Measurements from ENCODE around the gene UGT1A5.

The UGT1A5 gene

DNA sequence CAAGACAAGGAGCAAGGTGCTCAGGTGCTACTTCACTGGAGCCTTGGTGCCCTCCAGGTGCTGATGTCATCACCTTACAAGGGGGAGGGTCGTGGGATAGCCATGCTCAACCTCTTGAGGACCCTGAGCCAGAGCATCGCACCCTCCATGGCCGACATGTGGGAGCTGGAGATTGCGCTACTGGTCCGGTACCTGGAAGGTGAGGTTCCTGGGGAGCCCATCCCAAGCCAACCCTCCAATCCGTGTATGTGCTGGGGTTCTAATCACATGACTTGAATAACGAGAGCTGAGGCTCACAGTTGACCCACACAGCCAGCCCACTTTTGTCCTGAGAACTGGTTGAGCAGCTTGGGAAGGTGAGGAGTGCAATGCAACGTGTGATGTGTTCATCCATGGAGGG is 91.3 kb downstream of the UGT1A5 start:
- no peaks in the 10 kb centered on the region for H3K27me3 ChIP-seq (ENCODE audit: insufficient read depth, low read length)
- no peaks in the 10 kb centered on the region for H3K9me3 ChIP-seq (ENCODE audit: insufficient read depth, low read depth, low read length)
- H3K4me1 ChIP-seq (ENCODE audit: insufficient read depth, low read length), result no peaks in the 10 kb centered on the region
- H3K27ac ChIP-seq (ENCODE audit: low read length), result no peak overlapping the region
- H3K36me3 ChIP-seq (ENCODE audit: insufficient read depth, low read depth, low read length), result no peaks in the 10 kb centered on the region
- no peak overlapping the region for H3K4me3 ChIP-seq (ENCODE audit: low read length)
- no peak overlapping the region for H3K9ac ChIP-seq (ENCODE audit: low read depth, low read length)

DNA sequence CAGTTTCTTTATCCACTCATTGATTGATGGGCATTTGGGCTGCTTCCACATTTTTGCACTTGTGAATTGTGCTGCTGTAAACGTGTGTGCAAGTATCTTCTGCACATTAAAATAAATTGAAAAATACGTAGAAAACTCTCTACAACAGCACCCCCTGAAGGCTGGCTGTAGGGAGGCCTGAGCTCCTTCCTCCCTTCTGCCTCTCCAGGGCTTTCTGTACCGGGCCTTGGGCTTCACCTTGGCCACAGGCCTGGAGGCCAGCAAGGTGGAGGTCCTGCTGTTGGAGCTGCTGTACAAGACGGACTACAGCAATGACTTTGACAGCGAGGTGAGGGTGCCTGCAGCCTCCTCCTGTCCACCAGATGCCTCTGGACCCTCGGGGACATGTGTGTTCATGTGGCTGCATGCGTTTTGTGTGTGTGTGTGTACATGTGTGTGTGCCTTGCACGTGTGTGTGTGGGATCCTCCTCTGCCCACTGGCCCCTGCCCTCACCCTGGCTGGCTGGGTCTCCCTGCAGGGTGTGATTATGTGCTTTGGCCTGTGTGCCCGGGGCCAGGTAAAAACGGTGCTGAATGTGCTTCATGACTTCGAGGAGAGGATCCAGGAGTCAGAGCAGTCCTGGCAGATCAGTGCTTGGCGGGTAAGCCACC is 94.6 kb downstream of the UGT1A5 start:
- Histone ChIP-seq H3K27ac (ENCODE audit: low read length) (no peak overlapping the region), H3K27me3 (ENCODE audit: insufficient read depth, low read length) (no peaks in the 10 kb centered on the region), H3K4me1 (ENCODE audit: insufficient read depth, low read length) (no peaks in the 10 kb centered on the region), H3K9me3 (ENCODE audit: insufficient read depth, low read depth, low read length) (no peaks in the 10 kb centered on the region), H3K36me3 (ENCODE audit: insufficient read depth, low read depth, low read length) (no peaks in the 10 kb centered on the region), H3K4me3 (ENCODE audit: low read length) (no peak overlapping the region), H3K9ac (ENCODE audit: low read depth, low read length) (no peak overlapping the region)

DNA sequence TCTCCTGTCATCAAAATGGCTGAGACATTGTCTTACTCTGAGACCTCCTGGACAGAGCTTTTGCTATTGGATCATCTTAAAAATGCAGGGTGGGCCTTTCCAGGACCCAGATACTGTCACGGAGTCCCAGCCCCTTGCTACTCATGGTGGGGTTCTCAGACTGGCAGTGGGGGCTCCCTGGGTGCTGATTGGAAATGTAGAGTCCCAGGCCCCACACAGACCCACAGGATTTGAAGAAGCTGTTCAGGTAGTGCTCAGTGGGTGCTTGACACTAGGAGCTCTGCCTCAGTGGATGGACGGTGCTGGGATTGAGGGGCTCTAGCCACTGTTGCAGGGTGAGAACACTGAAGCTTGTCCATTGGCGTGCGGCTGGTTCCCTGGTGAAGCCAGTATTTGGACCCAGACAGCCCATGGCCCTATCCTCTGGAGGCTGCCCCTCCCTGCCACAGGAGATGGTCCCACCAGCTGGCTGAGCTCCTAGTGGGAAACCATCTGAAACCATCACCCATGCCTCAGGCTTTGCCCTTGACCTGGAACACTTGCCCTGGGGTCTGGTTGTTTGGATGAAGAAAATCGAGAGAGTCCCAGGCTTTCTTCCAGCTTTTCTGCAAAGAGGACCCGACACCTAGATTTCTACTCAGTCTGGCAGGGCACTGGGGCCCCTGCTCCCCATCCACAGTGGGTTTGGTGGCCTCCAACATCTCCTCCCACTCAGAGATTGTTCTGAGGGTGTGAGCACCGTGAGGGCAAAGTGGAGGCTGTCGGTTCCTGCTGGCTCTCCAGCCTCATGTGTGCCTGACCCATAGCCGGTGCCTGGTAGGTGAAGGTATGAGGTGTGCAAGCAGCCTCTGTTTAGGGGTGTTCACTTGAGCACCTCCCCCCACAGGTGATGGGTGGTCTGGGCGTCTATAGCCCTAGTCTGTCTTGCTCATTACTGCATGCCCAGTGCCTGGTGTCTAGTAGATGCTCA is 95.5 kb downstream of the UGT1A5 start:
- Histone ChIP-seq H3K36me3 (ENCODE audit: insufficient read depth, low read depth, low read length) (no peaks in the 10 kb centered on the region), H3K4me1 (ENCODE audit: insufficient read depth, low read length) (no peaks in the 10 kb centered on the region), H3K27ac (ENCODE audit: low read length) (no peak overlapping the region), H3K9me3 (ENCODE audit: insufficient read depth, low read depth, low read length) (no peaks in the 10 kb centered on the region), H3K4me3 (ENCODE audit: low read length) (no peak overlapping the region), H3K9ac (ENCODE audit: low read depth, low read length) (no peak overlapping the region), H3K27me3 (ENCODE audit: insufficient read depth, low read length) (no peaks in the 10 kb centered on the region)

DNA sequence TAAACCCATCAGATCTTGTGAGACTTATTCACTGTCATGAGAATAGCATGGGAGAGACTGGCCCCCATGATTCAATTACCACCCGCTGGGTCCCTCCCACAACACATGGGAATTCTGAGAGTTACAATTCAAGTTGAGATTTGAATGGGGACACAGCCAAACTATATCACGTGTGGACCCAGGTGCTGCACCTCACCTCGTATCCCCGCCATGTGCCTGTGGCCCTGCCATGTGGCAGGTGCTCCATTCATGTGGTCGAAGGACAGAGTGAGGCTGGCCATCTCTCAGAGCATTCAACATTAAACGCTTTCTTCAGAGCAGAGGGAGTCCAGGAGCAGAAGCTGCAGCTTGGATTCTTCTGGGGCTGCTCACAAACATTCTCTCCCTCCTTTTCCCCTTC is 97.7 kb downstream of the UGT1A5 start:
- Histone ChIP-seq H3K27me3 (ENCODE audit: insufficient read depth, low read length) (no peaks in the 10 kb centered on the region), H3K36me3 (ENCODE audit: insufficient read depth, low read depth, low read length) (no peaks in the 10 kb centered on the region), H3K27ac (ENCODE audit: low read length) (no peak overlapping the region), H3K9ac (ENCODE audit: low read depth, low read length) (no peak overlapping the region), H3K4me1 (ENCODE audit: insufficient read depth, low read length) (no peaks in the 10 kb centered on the region), H3K4me3 (ENCODE audit: low read length) (no peak overlapping the region), H3K9me3 (ENCODE audit: insufficient read depth, low read depth, low read length) (no peaks in the 10 kb centered on the region)

DNA sequence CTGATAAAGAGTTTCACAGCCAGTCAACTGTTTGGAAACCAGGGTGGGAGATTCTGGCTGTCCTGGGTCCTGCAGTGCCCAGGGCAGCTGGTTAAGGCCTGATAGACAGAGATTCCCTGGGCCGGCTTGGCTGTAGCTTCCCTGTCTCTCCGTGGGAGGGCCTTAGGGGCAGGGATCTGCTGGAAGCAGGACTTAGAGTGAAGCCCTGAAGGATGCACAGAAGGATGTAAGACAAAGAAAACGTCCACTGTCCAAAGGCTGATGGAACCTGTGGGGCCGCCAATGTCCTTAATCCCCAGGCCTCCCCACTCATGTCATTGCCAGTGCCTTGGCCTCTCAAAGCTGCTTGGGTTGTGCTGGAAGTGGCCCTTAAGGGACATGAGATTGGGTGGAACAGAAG is 98.4 kb downstream of the UGT1A5 start:
- Histone ChIP-seq H3K27me3 (ENCODE audit: insufficient read depth, low read length) (no peaks in the 10 kb centered on the region), H3K27ac (ENCODE audit: low read length) (no peak overlapping the region), H3K9ac (ENCODE audit: low read depth, low read length) (no peak overlapping the region), H3K4me1 (ENCODE audit: insufficient read depth, low read length) (no peaks in the 10 kb centered on the region), H3K4me3 (ENCODE audit: low read length) (no peak overlapping the region), H3K36me3 (ENCODE audit: insufficient read depth, low read depth, low read length) (no peaks in the 10 kb centered on the region), H3K9me3 (ENCODE audit: insufficient read depth, low read depth, low read length) (no peaks in the 10 kb centered on the region)

DNA sequence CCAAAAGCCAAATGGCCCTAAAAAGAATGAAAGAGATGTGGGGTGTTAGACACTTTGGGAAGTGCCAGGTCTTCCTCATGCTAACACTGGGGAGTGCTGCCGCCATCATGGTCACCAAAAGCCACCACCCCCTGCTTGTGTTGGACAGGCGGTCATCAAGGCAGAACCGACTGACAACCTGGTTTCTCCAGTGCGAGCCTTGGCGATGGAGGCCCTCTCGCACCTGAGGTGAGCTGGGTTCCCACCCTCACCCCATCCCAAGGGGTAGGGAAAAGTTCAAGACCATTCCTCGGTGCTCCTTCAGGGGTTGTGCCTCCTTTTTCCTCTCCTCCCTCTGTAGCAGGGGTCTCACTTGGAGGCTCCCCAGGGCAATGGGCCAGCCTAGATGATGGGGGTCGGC is 99.0 kb downstream of the UGT1A5 start:
- Histone ChIP-seq H3K4me3 (ENCODE audit: low read length) (no peak overlapping the region), H3K9me3 (ENCODE audit: insufficient read depth, low read depth, low read length) (no peaks in the 10 kb centered on the region), H3K27me3 (ENCODE audit: insufficient read depth, low read length) (no peaks in the 10 kb centered on the region), H3K36me3 (ENCODE audit: insufficient read depth, low read depth, low read length) (no peaks in the 10 kb centered on the region), H3K9ac (ENCODE audit: low read depth, low read length) (no peak overlapping the region), H3K27ac (ENCODE audit: low read length) (no peak overlapping the region), H3K4me1 (ENCODE audit: insufficient read depth, low read length) (no peaks in the 10 kb centered on the region)

DNA sequence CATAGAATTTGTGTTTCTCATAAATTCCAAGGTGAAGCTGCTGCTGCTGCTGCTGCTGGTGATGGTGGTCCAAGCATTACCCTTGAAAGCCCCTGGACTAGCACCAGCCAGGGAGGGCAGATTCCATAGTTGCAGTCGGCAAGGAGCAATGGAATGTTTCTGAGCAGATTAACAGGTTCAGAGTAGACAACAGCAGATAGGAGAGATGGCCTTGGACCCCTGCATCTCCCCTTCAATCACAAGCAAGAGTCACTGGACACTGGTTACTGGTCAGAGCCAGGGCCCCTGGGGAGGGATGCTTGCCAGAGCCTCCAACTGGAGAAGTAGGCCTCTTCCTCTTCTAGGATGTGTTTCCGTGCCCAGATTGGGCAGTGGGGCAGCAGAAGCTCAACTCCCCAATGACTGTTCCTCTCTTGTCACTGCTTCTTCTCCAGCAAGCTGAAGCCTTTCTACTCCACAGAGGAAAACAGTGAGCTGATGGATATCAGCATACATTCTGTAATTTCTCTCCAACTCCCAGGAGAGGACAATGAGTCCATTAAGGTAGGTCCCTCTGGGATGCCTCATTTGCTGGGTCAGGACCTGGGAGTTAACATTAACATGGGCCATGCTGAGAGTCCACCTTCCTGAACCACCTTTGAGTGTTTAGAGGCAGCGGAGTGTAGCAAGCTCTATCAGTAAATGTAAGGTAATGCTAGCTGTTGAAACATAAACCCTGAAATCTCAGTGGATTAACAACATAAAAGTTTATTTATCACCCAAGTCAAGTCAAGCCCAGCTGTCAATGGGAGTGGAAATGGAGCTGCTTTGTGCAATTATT is 100.7 kb downstream of the UGT1A5 start:
- Histone ChIP-seq H3K9me3 (ENCODE audit: insufficient read depth, low read depth, low read length) (no peaks in the 10 kb centered on the region), H3K27ac (ENCODE audit: low read length) (no peak overlapping the region), H3K4me1 (ENCODE audit: insufficient read depth, low read length) (no peaks in the 10 kb centered on the region)

DNA sequence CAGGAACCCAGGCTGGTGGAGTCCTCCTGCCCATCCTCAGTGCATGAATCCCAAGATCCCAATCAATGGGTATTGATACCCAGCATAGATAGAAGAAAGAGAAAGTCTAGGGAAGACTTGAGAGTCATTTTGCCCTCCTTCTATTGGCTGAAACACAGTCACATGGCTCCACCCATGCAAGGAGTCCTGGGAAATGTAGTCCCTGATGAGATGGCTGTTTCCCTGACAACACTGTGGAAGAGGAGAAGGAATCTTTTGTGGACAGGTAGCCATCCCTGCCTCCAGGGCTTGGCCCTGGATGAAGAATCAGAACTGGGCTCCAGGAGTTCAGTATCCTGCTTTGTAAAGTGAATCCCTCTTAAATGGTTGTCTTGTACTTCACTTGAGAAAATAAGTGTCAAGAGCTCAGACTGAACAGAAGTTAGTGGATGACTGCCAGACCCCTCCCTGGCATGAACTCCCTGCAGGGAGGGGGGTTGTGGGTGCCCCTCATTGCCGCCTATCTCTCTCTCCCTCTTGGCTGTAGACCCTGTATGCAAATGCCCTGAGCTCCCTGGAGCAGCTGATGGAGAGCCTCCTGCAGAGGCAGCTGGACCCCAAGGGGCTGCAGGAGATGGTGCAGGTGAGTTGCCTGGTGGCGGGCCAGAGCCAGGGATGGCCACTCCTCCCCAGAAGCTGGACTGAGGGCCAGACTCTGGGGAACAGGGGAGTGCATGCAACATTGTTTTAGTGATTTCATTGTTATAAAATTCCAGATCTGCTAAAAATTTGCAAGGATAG is 101.5 kb downstream of the UGT1A5 start:
- Histone ChIP-seq H3K4me3 (ENCODE audit: low read length) (no peak overlapping the region), H3K27ac (ENCODE audit: low read length) (no peak overlapping the region)

More for the DNA sequence above, 100.7 kb downstream of the UGT1A5 start:
- H3K27me3 ChIP-seq (ENCODE audit: insufficient read depth, low read length), result no peaks in the 10 kb centered on the region
- H3K9ac ChIP-seq (ENCODE audit: low read depth, low read length), result no peak overlapping the region
- H3K4me3 ChIP-seq (ENCODE audit: low read length), result no peak overlapping the region
- no peaks in the 10 kb centered on the region for H3K36me3 ChIP-seq (ENCODE audit: insufficient read depth, low read depth, low read length)

DNA sequence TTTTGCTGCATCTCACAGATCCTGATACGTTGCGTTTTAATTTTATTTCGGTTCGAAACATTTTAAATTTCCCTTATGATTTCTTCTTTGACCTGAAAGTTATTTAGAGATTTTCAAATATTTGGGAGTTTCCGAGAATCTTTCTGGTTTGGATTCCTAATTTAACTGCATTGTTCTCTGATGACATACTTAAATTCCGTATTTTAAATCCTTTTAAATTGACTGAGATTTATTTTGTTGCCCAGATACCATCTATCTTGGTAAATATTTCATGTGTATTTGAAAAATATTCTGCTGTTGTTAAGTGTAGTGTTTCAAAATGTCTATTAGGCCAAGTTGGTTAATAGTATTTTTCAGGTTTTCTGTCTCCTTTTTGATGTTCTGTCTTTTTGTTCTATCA is 103.2 kb downstream of the UGT1A5 start:
- Histone ChIP-seq H3K27ac (ENCODE audit: low read length) (no peak overlapping the region), H3K4me3 (ENCODE audit: low read length) (no peak overlapping the region), H3K4me1 (ENCODE audit: insufficient read depth, low read length) (no peaks in the 10 kb centered on the region), H3K27me3 (ENCODE audit: insufficient read depth, low read length) (no peaks in the 10 kb centered on the region), H3K9me3 (ENCODE audit: insufficient read depth, low read depth, low read length) (no peaks in the 10 kb centered on the region), H3K36me3 (ENCODE audit: insufficient read depth, low read depth, low read length) (no peaks in the 10 kb centered on the region), H3K9ac (ENCODE audit: low read depth, low read length) (no peak overlapping the region)

More for the DNA sequence above, 101.5 kb downstream of the UGT1A5 start:
- H3K4me1 ChIP-seq (ENCODE audit: insufficient read depth, low read length), result no peaks in the 10 kb centered on the region
- H3K9me3 ChIP-seq (ENCODE audit: insufficient read depth, low read depth, low read length), result no peaks in the 10 kb centered on the region
- no peak overlapping the region for H3K9ac ChIP-seq (ENCODE audit: low read depth, low read length)
- H3K27me3 ChIP-seq (ENCODE audit: insufficient read depth, low read length), result no peaks in the 10 kb centered on the region
- no peaks in the 10 kb centered on the region for H3K36me3 ChIP-seq (ENCODE audit: insufficient read depth, low read depth, low read length)

DNA sequence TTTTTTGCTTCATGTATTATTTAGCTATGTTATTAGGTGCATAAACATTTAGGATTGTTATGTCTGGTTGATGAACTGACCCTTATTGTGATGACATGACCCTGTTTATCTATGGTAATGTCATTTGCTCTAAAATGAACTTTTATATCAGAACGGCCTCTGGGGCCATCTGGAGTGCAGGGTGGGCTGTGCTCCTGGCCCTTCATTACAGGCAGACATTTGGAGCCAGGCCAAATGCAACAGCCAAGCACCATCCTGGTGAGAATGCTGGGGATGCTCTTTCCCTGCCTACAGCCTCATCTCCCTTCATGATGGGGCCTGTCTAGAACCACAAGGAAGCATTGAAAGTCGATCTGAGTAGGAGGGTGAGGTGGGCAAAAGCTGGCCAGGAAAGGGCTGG is 103.6 kb downstream of the UGT1A5 start:
- Histone ChIP-seq H3K9me3 (ENCODE audit: insufficient read depth, low read depth, low read length) (no peaks in the 10 kb centered on the region), H3K27ac (ENCODE audit: low read length) (no peak overlapping the region), H3K9ac (ENCODE audit: low read depth, low read length) (no peak overlapping the region), H3K4me3 (ENCODE audit: low read length) (no peak overlapping the region), H3K27me3 (ENCODE audit: insufficient read depth, low read length) (no peaks in the 10 kb centered on the region), H3K36me3 (ENCODE audit: insufficient read depth, low read depth, low read length) (no peaks in the 10 kb centered on the region), H3K4me1 (ENCODE audit: insufficient read depth, low read length) (no peaks in the 10 kb centered on the region)

DNA sequence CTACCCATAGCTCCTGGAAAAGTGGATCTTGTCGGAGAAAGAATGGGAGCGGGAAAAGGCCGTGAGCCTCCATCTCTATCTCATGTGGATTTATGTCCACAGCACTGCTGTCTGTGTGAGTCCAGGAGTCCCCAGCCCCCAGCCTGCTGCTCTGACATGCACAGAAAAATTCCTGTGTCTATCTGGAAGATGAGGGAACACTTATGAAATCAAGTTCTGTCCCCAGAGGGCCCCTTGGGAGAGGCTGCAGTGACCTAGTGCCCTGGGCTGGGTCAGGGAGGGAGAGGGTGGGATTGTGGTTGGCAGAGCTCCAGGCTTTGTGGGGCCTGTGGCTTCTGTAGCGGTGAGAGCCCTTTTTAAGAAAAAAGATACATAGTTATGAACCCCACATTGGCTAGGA is 104.1 kb downstream of the UGT1A5 start:
- H3K4me1 ChIP-seq (ENCODE audit: insufficient read depth, low read length), result no peaks in the 10 kb centered on the region
- no peaks in the 10 kb centered on the region for H3K36me3 ChIP-seq (ENCODE audit: insufficient read depth, low read depth, low read length)
- no peaks in the 10 kb centered on the region for H3K27me3 ChIP-seq (ENCODE audit: insufficient read depth, low read length)
- no peak overlapping the region for H3K4me3 ChIP-seq (ENCODE audit: low read length)
- H3K9ac ChIP-seq (ENCODE audit: low read depth, low read length), result no peak overlapping the region
- no peaks in the 10 kb centered on the region for H3K9me3 ChIP-seq (ENCODE audit: insufficient read depth, low read depth, low read length)
- H3K27ac ChIP-seq (ENCODE audit: low read length), result no peak overlapping the region
